ENCODE data around the gene SNRPB2. TPM values are rescaled to one million over a fixed set of nuclear protein-coding genes. Genes with fewer than 3 reads are reported as not detected.

The SNRPB2 gene
- polyA plus RNA-seq, 3 donors = 25.2 to 66.3 (median 62.3) TPM

GRCh38 chr20:16714751-16715150 lies 15.1 kb upstream of the SNRPB2 start:
- Mint-ChIP-seq H3K9me3 (peaks cover 0 to 3% (median 0%) of the 10 kb centered on the region in 7 donors), H3K4me3 (no peak overlapping the region), H3K27me3 (ENCODE audit: low read depth in 3 of 3) (peaks cover 8 to 24% (median 18%) of the 10 kb centered on the region in 3 donors), H3K27ac (peak overlapping the region in 1 of 7 donors; percentile 31), H3K36me3 (no peaks in the 10 kb centered on the region), H3K4me1 (peaks cover 15% of the 10 kb centered on the region)
- no peak overlapping the region for H3K4me3 ChIP-seq (replicated peaks in 1 of 3; ENCODE audit: low read depth in 2 of 3, low read length in 3 of 3)
- no peak overlapping the region for H3K9ac ChIP-seq (ENCODE audit: insufficient read depth, low read length, poor library complexity, severe bottlenecking)
- no peak overlapping the region for H2AFZ ChIP-seq (ENCODE audit: insufficient read depth, low read depth, low read length, poor library complexity, severe bottlenecking)
- no peaks in the 10 kb centered on the region for H3K9me3 ChIP-seq (replicated peaks in 1 of 2; ENCODE audit: control insufficient read depth in 1 of 2, insufficient read depth in 1 of 2, low read length in 2 of 2)
- peaks cover 21 to 24% of the 10 kb centered on the region in 2 donors for H3K4me1 ChIP-seq (ENCODE audit: control insufficient read depth in 1 of 2, insufficient read depth in 2 of 2, low read length in 2 of 2)
- intact Hi-C loops (cut with micrococcal nuclease) = no loop called here
- no peak overlapping the region for H3K4me2 ChIP-seq (replicated peaks; ENCODE audit: extremely low read depth, low read length, poor library complexity, severe bottlenecking)
- WGBS (ENCODE audit: insufficient coverage) = 70% methylated on average over 2 of the region's 4 CpGs
- H4K20me1 ChIP-seq (ENCODE audit: insufficient read depth, low read length) = no peaks in the 10 kb centered on the region
- no peak for DNase-seq
- peaks cover 3 to 13% of the 10 kb centered on the region in 2 donors for H3K27me3 ChIP-seq (ENCODE audit: control insufficient read depth in 2 of 2, insufficient read depth in 2 of 2, low read length in 2 of 2)
- H3K79me2 ChIP-seq (ENCODE audit: insufficient read depth, low read length) = no peaks in the 10 kb centered on the region
- no peak for TF ChIP-seq CTCF (IDR thresholded peaks at IDR 0.05)
- no peaks in the 10 kb centered on the region for H3K36me3 ChIP-seq (replicated peaks in 1 of 2; ENCODE audit: control insufficient read depth in 1 of 2, insufficient read depth in 2 of 2, low read length in 2 of 2)
- H3K27ac ChIP-seq (ENCODE audit: low read depth in 1 of 2, low read length in 2 of 2) = no peak overlapping the region

- no peak for DNase-seq
- Histone ChIP-seq H3K9ac (ENCODE audit: insufficient read depth, low read length, poor library complexity, severe bottlenecking) (no peak overlapping the region), H3K27ac (ENCODE audit: low read depth in 1 of 2, low read length in 2 of 2) (no peak overlapping the region), H3K4me2 (replicated peaks; ENCODE audit: extremely low read depth, low read length, poor library complexity, severe bottlenecking) (no peak overlapping the region), H3K36me3 (replicated peaks in 1 of 2; ENCODE audit: control insufficient read depth in 1 of 2, insufficient read depth in 2 of 2, low read length in 2 of 2) (no peaks in the 10 kb centered on the region), H3K4me3 (replicated peaks in 1 of 3; ENCODE audit: low read depth in 2 of 3, low read length in 3 of 3) (no peak overlapping the region), H3K9me3 (replicated peaks in 1 of 2; ENCODE audit: control insufficient read depth in 1 of 2, insufficient read depth in 1 of 2, low read length in 2 of 2) (no peaks in the 10 kb centered on the region), H3K4me1 (ENCODE audit: control insufficient read depth in 1 of 2, insufficient read depth in 2 of 2, low read length in 2 of 2) (no peaks in the 10 kb centered on the region), H3K27me3 (ENCODE audit: control insufficient read depth in 2 of 2, insufficient read depth in 2 of 2, low read length in 2 of 2) (peaks cover 7 to 19% of the 10 kb centered on the region in 2 donors), H4K20me1 (ENCODE audit: insufficient read depth, low read length) (no peaks in the 10 kb centered on the region), H2AFZ (ENCODE audit: insufficient read depth, low read depth, low read length, poor library complexity, severe bottlenecking) (no peak overlapping the region), H3K79me2 (ENCODE audit: insufficient read depth, low read length) (no peaks in the 10 kb centered on the region)
- WGBS (ENCODE audit: insufficient coverage) = no CpG with 5 or more reads among the region's 1 CpG
- TF ChIP-seq CTCF (IDR thresholded peaks at IDR 0.05) = no peak
- Mint-ChIP-seq H3K27ac (no peak overlapping the region), H3K27me3 (ENCODE audit: low read depth in 3 of 3) (peaks cover 19 to 38% (median 24%) of the 10 kb centered on the region in 3 donors), H3K4me1 (no peaks in the 10 kb centered on the region), H3K4me3 (no peak overlapping the region), H3K36me3 (no peaks in the 10 kb centered on the region), H3K9me3 (peaks cover 0 to 3% (median 0%) of the 10 kb centered on the region in 7 donors)
- intact Hi-C loops (cut with micrococcal nuclease) = no loop called here
Observed at GRCh38 chr20:16719421-16719820, 10.4 kb upstream of the SNRPB2 start.
